Measurements from ENCODE around the gene ABCA4. TPM values are rescaled to one million over a fixed set of nuclear protein-coding genes. Genes with fewer than 3 reads are reported as not detected.

The ABCA4 gene
- total RNA-seq = 0.65 and 1.8 TPM in 2 replicates

DNA sequence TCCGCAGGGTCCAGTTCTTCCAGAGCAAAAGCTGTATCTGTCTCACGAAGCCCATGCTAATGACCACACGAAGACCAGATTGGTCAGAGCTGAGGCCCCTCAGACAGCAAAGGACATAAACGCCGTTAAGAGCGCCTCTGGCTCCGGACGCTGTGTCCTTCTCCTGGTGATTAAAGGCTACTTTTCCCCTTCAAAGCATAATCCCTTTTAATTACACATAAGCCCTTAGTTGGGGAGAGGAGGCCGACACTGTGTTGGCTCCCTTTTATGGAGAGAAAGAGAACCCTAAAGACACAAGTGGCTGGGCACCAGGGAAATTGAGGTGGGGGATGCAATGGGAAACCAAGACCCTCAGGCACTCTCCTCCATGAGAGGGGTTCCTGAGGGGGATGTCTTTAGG lies at the start of gene ABCA4:
Gene ABCA4, minus strand, starts transcription at position 158 of the 400 bp plus-strand sequence. Its CDS starts 103 bp downstream, at position 55.

Other genes with a start within 250 kb of the ABCA4 start
- gene DNTTIP2, start 241.9 kb downstream of the ABCA4 start, total RNA-seq = 21.2 and 27.8 TPM in 2 replicates
- 37.0 and 56.3 TPM in 2 replicates for gene GCLM, start 211.7 kb downstream of the ABCA4 start, total RNA-seq
- 15.6 and 22.6 TPM in 2 replicates for gene ARHGAP29, start 116.4 kb upstream of the ABCA4 start, total RNA-seq